Measurements from ENCODE around the gene CCDC180. TPM values are rescaled to one million over a fixed set of nuclear protein-coding genes. Genes with fewer than 3 reads are reported as not detected.

Gene CCDC180
- total RNA-seq, 2 experiments from 2014 or later, result 6.6 to 7.1 TPM

GRCh38 chr9:97292200-97292599, 15.3 kb upstream of the CCDC180 start:
- Mint-ChIP-seq H3K36me3 (ENCODE audit: low read depth) (peaks cover 96% of the 10 kb centered on the region), H3K27me3 (no peaks in the 10 kb centered on the region), H3K27ac (no peak overlapping the region), H3K4me3 (no peak overlapping the region), H3K4me1 (ENCODE audit: low read depth) (no peaks in the 10 kb centered on the region), H3K9me3 (peaks cover 2% of the 10 kb centered on the region)
- ChIA-PET CTCF (no interaction called here), POLR2A (no interaction called here)
- Histone ChIP-seq H3K4me1 (ENCODE audit: insufficient read depth, low read length) (no peaks in the 10 kb centered on the region), H3K4me3 (ENCODE audit: low read length) (no peak overlapping the region), H3K9me3 (ENCODE audit: control insufficient read depth in 1 of 2, insufficient read depth in 1 of 2, low read length in 2 of 2) (peaks cover 0 to 4% of the 10 kb centered on the region in 2 experiments), H3K27me3 (ENCODE audit: control insufficient read depth in 1 of 2, insufficient read depth in 2 of 2, low read length in 2 of 2) (no peaks in the 10 kb centered on the region), H3K27ac (ENCODE audit: low read depth in 1 of 2, low read length in 2 of 2) (no peak overlapping the region), H3K36me3 (ENCODE audit: insufficient read depth, low read length) (peaks cover 52% of the 10 kb centered on the region)
- DNase-seq (no peak), ATAC-seq (ENCODE audit: poor library complexity) (no peak)
- intact Hi-C loops (cut with DNase I, micrococcal nuclease), result no loop called here
- TF ChIP-seq, protein P1, sequence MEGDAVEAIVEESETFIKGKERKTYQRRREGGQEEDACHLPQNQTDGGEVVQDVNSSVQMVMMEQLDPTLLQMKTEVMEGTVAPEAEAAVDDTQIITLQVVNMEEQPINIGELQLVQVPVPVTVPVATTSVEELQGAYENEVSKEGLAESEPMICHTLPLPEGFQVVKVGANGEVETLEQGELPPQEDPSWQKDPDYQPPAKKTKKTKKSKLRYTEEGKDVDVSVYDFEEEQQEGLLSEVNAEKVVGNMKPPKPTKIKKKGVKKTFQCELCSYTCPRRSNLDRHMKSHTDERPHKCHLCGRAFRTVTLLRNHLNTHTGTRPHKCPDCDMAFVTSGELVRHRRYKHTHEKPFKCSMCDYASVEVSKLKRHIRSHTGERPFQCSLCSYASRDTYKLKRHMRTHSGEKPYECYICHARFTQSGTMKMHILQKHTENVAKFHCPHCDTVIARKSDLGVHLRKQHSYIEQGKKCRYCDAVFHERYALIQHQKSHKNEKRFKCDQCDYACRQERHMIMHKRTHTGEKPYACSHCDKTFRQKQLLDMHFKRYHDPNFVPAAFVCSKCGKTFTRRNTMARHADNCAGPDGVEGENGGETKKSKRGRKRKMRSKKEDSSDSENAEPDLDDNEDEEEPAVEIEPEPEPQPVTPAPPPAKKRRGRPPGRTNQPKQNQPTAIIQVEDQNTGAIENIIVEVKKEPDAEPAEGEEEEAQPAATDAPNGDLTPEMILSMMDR (IDR thresholded peaks at IDR 0.05), result no peak

GRCh38 chr9:97293207-97293721, 14.2 kb upstream of the CCDC180 start:
- peaks cover 42% of the 10 kb centered on the region for H3K36me3 ChIP-seq (ENCODE audit: insufficient read depth, low read length)
- H3K27ac Mint-ChIP-seq, result no peak overlapping the region
- ATAC-seq (ENCODE audit: poor library complexity), result no peak
- H3K4me3 ChIP-seq (ENCODE audit: low read length), result no peak overlapping the region
- no peak overlapping the region for H3K27ac ChIP-seq (ENCODE audit: low read depth in 1 of 2, low read length in 2 of 2)
- ChIA-PET POLR2A (no interaction called here), CTCF (no interaction called here)
- H3K4me1 Mint-ChIP-seq (ENCODE audit: low read depth), result no peaks in the 10 kb centered on the region
- peaks cover 4 to 8% of the 10 kb centered on the region in 2 experiments for H3K9me3 ChIP-seq (ENCODE audit: control insufficient read depth in 1 of 2, insufficient read depth in 1 of 2, low read length in 2 of 2)
- H3K4me3 Mint-ChIP-seq, result no peak overlapping the region
- H3K9me3 Mint-ChIP-seq, result peaks cover 11% of the 10 kb centered on the region
- DNase-seq, result no peak
- no peaks in the 10 kb centered on the region for H3K27me3 ChIP-seq (ENCODE audit: control insufficient read depth in 1 of 2, insufficient read depth in 2 of 2, low read length in 2 of 2)
- no peaks in the 10 kb centered on the region for H3K27me3 Mint-ChIP-seq
- intact Hi-C loops (cut with DNase I, micrococcal nuclease), result no loop called here
- TF ChIP-seq, protein P1 (IDR thresholded peaks at IDR 0.05), result no peak
- H3K36me3 Mint-ChIP-seq (ENCODE audit: low read depth), result peaks cover 91% of the 10 kb centered on the region
- no peaks in the 10 kb centered on the region for H3K4me1 ChIP-seq (ENCODE audit: insufficient read depth, low read length)

DNA sequence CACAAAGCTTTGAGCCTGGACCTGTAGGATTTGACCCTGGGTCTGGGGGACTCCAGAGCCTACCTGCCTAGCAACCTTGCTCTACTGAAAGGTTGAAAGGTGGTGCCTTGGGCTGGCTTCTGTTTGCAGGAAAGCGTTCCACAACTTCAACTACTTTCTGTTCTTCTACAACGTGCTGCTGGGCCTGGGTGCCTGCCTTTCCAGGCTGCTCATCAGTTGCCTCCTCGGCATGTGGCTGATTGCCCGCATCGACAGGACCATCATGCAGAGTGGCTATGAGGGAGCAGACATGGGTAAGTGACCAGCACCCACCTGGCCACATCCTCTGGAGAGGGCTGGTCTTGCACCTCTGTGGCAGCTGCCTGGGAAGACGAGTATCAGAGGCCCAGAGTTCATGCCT, 13.6 kb upstream of the CCDC180 start:
- POLR2A ChIA-PET, result no interaction called here
- H3K27me3 ChIP-seq (ENCODE audit: control insufficient read depth in 1 of 2, insufficient read depth in 2 of 2, low read length in 2 of 2), result no peaks in the 10 kb centered on the region
- TF ChIP-seq, protein P1 (IDR thresholded peaks at IDR 0.05), result no peak
- Mint-ChIP-seq H3K27ac (no peak overlapping the region), H3K9me3 (peaks cover 11% of the 10 kb centered on the region), H3K4me1 (ENCODE audit: low read depth) (no peaks in the 10 kb centered on the region), H3K4me3 (no peak overlapping the region), H3K27me3 (no peaks in the 10 kb centered on the region), H3K36me3 (ENCODE audit: low read depth) (peaks cover 86% of the 10 kb centered on the region)
- DNase-seq (no peak), ATAC-seq (ENCODE audit: poor library complexity) (no peak)
- no peak overlapping the region for H3K27ac ChIP-seq (ENCODE audit: low read depth in 1 of 2, low read length in 2 of 2)
- H3K36me3 ChIP-seq (ENCODE audit: insufficient read depth, low read length), result peaks cover 37% of the 10 kb centered on the region
- intact Hi-C loops (cut with DNase I, micrococcal nuclease), result no loop called here
- H3K9me3 ChIP-seq (ENCODE audit: control insufficient read depth in 1 of 2, insufficient read depth in 1 of 2, low read length in 2 of 2), result peaks cover 4 to 8% of the 10 kb centered on the region in 2 experiments
- no peaks in the 10 kb centered on the region for H3K4me1 ChIP-seq (ENCODE audit: insufficient read depth, low read length)
- no peak overlapping the region for H3K4me3 ChIP-seq (ENCODE audit: low read length)
- CTCF ChIA-PET, result no interaction called here
